ENCODE results near the gene DUSP15.

Gene DUSP15

GRCh38 chr20:31860390-31861134 lies 9.8 kb downstream of the DUSP15 start:
- no peak for DNase-seq (ENCODE audit: low read depth in 2 of 2)

GRCh38 chr20:31859998-31860380 lies 10.3 kb downstream of the DUSP15 start:
- DNase-seq (ENCODE audit: low read depth in 2 of 2) = no peak

- no peak for DNase-seq (ENCODE audit: low read depth in 2 of 2)
These were observed 10.9 kb downstream of the DUSP15 start for GRCh38 chr20:31859266-31859997.

GRCh38 chr20:31858760-31859083 lies 11.6 kb downstream of the DUSP15 start:
- DNase-seq (ENCODE audit: low read depth in 2 of 2) = no peak

- DNase-seq (ENCODE audit: low read depth in 2 of 2) = no peak
These were observed 12.2 kb downstream of the DUSP15 start for GRCh38 chr20:31857861-31858759.

GRCh38 chr20:31856516-31856915 lies 13.8 kb downstream of the DUSP15 start:
- no peak for DNase-seq (ENCODE audit: low read depth in 2 of 2)

GRCh38 chr20:31853481-31853880 lies 16.8 kb downstream of the DUSP15 start:
- DNase-seq (ENCODE audit: low read depth in 2 of 2) = no peak

GRCh38 chr20:31851240-31851955 lies 18.9 kb downstream of the DUSP15 start:
- no peak for DNase-seq (ENCODE audit: low read depth in 2 of 2)

- DNase-seq (ENCODE audit: low read depth in 2 of 2) = no peak
These were observed 20.9 kb downstream of the DUSP15 start for GRCh38 chr20:31849306-31849930.

- DNase-seq (ENCODE audit: low read depth in 2 of 2) = no peak
These were observed 22.0 kb downstream of the DUSP15 start for GRCh38 chr20:31848088-31848999.

GRCh38 chr20:31846793-31847138 lies 23.6 kb downstream of the DUSP15 start:
- no peak for DNase-seq (ENCODE audit: low read depth in 2 of 2)

- no peak for DNase-seq (ENCODE audit: low read depth in 2 of 2)
These were observed 24.9 kb downstream of the DUSP15 start, which contains the start of gene FOXS1 for GRCh38 chr20:31845300-31845863. Gene FOXS1, minus strand, starts transcription at chr20:31845604. Its CDS starts 62 bp downstream, at chr20:31845542.

GRCh38 chr20:31844737-31845299 lies 25.5 kb downstream of the DUSP15 start:
- DNase-seq (ENCODE audit: low read depth in 2 of 2) = no peak

- no peak for DNase-seq (ENCODE audit: low read depth in 2 of 2)
These were observed 26.4 kb downstream of the DUSP15 start for GRCh38 chr20:31843881-31844280.

GRCh38 chr20:31843288-31843687 lies 27.0 kb downstream of the DUSP15 start:
- no peak for DNase-seq (ENCODE audit: low read depth in 2 of 2)

- no peak for DNase-seq (ENCODE audit: low read depth in 2 of 2)
These were observed 27.7 kb downstream of the DUSP15 start for GRCh38 chr20:31842471-31843157.

- no peak for DNase-seq (ENCODE audit: low read depth in 2 of 2)
These were observed 28.4 kb downstream of the DUSP15 start for GRCh38 chr20:31841928-31842327.

GRCh38 chr20:31840906-31841816 lies 29.2 kb downstream of the DUSP15 start:
- no peak for DNase-seq (ENCODE audit: low read depth in 2 of 2)
